HG02642 (cell line): Measurements from ENCODE around the gene MEGF11.

Experiments
- ATAC-seq: cut with Tn5 transposase; IDR thresholded peaks from one replicate; pipeline ENCODE4 v1.9.1; 2021; ENCODE audit warnings: mild to moderate bottlenecking; ENCODE audit not compliant: unreplicated experiment, poor library complexity

Gene MEGF11

DNA sequence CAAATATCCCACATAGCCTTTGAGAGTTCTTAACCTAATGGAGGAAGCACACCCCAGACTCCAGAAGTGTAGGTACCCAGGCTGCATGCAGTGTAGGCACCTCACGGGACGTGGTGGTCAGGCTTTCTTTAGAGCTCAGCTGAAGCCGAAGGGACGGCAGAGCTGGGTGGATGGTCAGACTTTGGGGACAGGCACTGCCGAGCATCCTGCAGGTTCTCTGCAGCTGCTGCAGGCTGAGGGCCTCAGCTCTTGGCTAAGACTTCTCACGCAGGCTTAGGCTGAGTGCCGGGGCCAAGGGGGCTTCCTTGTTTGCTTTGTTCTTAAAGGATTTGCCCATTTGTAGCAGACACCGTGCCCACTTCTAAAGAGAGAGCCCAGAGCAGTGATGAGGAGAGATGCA is 207.2 kb downstream of the MEGF11 start:
- no peak for ATAC-seq

DNA sequence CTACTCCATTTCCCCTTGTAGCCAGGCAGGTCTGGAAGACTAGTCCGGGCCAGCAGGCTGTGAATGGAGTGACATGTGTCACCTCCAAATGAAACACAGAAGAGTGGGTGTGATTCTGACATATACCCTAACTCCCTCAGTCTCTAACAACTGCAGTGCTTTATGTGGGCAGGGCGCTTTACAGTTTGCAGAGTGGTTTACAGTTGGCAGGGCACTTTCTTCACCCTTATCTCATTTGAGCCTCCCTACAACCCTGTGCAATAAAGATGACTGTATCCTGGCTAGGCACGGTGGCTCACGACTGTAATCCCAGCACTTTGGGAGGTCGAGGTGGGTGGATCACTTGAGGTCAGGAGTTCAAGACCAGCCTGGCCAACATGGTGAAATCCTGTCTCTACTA is 208.0 kb downstream of the MEGF11 start:
- no peak for ATAC-seq

DNA sequence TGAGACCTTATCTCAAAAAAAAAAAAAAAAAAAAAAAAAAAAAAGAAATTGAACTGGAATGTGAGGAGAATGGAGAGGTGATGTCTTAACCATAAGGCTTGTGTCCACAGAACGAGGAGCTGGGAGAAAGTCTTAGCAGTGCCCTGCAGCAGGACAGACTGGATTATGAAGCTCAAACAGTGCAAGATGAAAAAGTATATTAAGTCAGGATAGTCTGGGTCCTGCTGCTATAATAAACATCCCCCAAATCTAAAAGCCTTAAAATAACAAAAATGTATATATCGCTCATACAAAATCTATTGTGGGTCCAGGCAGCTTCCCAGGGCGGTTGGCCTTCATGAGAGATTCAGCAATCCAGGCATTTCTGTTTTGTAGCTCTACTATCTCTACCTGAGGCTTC is 208.7 kb downstream of the MEGF11 start:
- no peak for ATAC-seq

DNA sequence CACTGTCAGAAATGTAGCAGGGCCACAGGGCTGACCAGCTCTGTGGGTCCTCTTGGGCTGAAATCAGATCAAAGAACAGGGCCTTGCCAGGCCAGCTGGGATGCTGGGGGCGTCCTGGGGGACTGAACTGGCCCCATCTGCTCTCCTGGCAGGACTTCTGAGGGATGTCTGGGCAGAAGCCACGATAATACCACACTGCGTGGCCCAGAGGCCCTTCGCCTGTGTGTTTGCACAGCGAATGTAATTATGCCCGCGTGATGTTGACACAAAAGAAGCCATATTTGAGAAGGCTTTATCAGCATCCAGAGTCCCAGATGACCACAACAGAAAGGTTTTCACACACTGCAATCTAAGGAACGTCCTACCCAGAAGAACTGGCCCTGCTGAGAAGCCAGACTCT is 210.3 kb downstream of the MEGF11 start:
- ATAC-seq, result no peak

DNA sequence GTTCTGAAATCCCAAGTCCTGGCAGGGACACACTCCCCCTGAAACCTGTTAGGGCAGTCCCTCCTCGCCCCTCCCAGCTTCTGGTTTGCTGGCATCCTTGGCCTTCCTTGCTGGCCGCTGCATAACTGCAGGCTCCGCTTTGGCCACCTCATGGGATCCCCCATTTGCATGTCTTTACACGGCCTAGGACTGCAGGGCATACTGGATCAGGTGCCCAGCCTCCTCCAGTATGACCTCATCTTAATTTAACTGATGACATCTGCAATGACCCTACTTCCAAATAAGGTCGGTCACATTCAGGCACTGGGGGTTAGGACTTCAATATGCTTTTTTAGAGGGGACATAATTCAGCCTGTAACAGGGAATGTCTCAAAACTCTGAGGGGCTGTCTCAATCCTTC is 210.9 kb downstream of the MEGF11 start:
- no peak for ATAC-seq

DNA sequence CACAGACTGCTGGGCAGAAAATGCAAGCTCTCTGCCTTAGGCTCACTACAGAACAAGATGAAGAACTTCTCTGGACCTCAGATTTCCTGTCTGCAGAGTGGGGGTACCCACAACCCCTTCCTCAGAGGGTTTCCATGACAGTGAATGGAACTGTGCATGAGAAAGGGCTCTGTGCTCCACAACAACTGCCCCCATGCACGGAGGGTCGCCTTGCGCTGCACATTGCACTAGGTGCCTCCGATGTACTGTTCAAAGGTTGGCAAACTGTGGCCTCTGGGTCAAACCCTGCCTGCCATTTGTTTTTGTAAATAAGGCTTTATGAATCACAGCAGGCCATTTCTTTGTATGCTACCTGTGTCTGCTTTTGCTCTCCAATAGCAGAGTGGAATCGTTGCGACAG is 212.3 kb downstream of the MEGF11 start:
- ATAC-seq, result no peak

DNA sequence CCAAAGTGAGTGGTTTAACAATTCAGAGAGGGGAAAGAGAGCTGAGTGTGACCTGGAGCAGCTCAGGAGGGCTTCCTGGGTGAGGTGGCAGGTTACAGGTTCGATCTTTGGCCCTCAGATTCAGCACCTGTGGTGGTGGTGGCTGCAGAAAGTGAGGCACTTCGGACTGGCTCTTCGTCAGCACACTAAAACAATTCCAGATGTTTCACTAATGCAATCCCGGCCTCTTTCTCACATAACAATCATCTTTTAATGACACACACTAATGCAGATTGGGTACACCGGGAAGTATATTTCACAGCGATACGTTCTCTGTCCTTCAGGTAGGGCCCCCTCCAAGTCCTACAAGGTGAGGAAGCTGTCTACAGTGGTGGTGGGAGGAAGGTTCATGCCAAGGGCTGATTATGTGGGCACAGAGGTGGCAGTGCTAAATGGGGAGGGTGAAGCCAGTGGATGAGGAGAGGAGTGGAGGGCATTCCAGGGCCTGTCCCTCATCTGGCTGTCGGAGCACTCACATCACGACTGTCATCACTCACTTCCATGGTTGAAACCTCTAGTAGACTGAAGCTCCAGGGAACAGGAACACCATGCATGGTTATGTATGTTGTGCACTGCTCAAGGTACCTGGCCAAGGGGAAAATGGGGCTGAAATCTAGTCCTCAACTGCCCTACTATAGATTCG is 213.2 kb downstream of the MEGF11 start:
- no peak for ATAC-seq

DNA sequence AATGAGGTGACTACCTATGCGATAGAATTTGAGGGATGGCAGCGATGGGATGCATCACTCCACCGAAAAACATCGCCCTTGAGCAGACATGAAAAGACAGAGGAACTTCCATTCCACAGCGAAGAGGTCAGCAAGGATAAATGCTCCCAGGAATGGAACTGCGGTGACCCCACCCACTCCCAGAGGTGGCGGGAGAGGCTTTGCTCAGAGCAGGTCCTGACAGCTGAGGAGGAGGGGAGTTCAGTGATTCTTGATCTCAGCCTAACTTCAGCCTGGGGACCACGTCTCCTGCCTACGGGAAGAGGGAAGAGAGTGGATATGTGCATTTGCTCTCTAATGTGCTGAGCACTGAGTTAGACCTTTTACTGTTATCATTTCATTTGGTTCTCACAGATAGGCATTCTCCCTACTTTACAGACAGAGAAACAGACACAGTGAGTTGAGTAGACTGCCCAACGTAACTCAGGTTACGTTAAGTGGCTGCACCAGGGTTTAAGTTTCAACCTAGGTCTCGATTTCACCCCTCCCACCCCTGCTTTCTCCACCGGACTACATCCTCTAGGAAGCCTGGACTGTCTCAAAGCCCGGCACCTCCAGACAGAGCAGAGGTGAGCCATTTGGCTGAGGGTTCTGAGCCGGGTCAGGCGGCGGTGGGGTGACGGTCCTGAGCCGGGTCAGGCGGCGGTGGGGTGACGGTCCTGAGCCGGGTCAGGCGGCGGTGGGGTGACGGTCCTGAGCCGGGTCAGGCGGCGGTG is 214.3 kb downstream of the MEGF11 start:
- ATAC-seq, result no peak

DNA sequence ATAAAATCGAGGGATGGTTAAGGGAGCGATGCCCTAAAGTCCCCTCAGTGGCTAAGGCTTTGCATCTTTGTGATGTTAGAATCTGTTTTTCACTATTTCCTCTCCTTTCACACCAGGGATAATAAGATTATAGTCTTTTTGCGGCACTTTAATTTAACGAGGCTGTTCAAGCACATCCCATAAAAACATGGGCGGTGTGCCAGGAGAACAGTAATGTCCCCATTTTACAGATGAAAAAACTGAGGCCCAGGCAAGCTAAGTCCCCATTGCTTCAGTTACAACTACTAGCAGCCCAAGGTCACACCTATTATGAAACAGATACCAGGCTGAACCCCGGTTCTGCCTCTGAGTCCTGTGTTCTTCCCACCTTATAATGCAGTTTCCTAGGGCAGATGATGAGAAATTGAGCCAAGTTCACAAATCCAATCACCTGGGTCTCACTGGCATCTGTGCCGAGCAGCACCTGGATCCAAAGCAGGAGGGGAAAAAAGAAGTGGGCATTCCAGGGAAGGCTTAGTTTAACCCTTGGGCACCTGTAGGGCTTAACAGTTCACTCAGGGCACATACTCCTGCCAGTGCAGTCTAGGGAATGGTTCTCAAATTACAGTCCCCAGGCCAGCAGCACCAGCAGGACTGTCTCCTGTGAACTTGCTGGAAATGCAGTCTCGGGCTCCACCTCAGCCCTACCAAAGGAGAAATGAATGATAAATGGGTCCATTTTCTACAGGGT is 215.0 kb downstream of the MEGF11 start:
- ATAC-seq, result no peak

DNA sequence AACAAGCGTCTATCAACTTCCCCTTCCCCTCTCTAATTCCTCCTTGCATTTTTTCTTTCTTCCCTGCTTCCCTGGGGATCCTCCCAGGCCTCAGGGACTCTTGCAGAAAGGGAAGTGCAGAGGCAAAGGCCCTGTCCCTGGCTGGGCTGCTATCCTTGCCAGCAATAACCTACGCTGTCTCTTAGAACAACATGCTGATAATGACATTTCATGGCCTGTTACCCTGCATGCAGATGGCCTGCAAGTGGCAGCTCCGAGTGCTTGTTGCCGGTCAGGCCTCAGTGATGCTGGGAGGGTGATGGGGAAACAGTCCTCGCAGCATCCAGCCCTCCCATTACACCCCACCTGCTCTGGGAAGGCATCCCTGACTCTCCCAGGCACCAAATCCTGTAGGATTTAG is 216.7 kb downstream of the MEGF11 start:
- no peak for ATAC-seq

DNA sequence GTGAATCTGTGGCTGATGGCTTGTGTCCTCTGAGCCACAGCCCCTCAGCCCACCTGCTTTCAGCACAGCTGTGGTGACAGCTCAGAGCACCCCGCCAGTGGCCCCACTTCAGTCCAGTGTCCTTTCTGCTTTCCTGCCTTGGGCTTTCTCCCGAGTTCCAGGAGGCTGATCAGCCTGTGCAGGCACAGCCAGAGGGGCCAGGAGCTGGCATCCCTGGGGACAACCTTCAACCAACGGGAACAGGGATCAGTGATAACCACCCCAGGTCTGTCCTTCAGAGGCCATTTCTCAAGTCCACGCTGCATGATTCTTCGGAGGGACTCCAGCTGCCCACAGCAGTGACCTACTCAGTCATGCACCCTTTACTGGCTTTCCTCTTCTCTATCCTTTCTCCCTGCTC is 217.6 kb downstream of the MEGF11 start:
- no peak for ATAC-seq

DNA sequence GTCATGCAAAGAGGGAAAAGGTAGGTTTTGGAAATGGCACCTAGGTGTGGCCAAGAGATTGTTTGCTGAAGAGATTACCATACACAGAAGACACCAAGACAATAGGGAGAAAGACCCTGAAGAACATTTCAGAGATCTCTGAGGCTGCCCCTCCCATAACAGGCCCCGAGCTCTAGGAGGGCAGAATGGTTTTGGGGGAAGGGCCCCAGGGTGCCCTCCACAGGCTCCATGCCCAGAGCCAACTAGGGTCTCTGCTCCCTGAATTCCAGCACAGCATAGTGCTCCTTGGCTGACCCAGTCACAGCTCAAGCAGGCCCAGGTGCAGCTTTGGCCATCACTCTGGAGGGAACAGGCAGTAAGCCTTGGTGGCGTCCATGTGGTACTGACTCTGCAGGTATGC is 220.4 kb downstream of the MEGF11 start:
- ATAC-seq, result no peak

DNA sequence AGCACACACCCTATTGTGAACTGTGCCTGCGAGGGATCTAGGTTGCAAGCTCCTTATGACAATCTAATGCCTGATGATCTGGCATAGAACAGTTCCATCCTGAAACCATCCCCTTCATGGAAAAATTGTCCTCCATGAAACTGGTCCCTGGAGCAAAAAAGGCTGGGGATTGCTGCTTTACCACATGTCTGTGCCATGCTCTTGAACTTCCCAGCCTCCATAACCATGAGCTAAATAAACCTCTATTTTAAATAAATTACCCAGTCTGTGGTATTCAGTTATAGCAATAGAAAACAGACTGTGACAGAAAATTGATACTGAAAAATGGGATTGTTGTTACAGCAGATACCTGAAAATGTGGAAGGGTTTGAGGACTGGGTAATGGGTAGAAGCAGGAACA is 221.5 kb downstream of the MEGF11 start:
- ATAC-seq, result no peak

DNA sequence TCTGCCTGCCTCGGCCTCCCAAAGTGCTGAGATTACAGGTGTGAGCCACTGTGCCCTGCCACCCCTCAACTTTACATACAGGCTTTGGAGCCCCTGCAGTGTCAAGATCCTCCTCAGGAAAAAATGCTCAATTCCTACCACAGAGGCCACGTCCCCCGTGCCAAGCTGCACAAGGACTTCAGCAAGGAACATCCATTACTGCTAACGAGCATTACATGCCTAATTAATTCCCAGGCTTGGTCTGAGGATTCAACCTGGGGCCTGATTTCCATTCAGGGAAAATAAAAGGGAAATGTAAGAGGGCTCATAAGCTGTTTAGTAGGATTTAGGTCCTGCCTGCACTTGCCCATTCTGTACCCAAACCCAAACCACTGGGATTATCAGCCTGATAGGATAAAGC is 222.9 kb downstream of the MEGF11 start:
- no peak for ATAC-seq

DNA sequence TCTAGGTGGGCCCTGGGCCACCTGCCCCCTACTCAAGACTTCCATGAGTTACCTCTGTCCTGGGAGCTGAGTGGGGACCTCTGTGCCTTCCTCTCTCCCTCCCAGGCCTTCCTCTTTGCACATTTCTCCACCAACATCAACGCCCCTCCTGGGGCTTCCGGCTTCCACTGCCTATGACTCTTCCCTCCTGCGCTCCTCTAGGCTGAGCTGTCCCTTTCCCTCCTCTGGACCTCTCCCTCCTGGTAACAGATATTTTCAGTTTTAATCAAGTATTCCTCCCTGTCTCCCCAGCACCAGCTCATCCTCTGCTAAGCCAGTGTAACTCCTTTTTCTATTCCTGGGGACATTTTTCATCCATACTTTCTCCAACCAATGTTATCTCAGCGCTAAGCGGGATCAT is 223.9 kb downstream of the MEGF11 start:
- ATAC-seq, result no peak

DNA sequence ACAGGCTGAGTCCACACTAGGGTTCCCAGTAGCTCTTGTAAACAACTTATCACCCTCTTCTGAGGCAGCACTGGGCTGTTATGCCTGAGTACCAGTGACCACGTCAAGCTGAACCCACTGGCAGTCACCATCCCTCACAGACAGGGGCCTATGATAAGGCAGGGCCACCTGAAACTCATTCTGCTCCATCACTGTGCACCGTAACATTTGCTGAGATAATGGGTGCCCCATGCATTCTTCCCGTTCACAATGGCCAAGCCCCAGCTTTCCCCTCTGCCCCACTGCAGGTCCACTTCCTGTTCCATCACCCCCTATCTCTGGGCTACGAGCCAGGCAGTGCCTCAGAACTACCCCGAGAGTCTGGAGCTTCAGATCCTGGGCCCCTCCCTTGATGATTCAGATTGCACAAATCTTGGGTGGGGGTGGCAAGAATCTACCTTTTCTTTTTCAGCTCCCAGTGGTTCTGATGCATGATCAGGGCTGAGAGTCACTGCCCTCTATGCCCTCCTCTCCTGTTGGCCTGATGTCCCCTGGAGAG is 226.2 kb downstream of the MEGF11 start:
- no peak for ATAC-seq

DNA sequence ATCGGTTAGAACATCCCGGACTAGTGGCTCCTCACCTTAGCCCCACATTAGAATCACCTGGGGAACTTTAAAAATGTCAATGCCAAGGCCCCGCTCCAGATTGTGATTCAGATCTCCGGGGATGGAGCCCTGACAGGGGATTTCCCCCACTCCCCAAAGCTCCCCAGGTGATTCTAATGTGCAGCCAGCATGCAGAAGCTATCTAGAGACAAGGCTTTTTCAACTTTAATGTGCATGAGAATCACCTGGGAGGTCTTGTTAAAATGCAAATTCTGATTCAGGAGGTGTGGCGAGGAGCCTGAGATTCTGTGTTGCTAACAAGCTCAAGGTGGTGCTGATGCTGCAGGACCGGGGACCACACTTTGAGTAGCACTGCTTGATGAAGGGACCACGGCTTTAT is 227.6 kb downstream of the MEGF11 start:
- ATAC-seq, result no peak

DNA sequence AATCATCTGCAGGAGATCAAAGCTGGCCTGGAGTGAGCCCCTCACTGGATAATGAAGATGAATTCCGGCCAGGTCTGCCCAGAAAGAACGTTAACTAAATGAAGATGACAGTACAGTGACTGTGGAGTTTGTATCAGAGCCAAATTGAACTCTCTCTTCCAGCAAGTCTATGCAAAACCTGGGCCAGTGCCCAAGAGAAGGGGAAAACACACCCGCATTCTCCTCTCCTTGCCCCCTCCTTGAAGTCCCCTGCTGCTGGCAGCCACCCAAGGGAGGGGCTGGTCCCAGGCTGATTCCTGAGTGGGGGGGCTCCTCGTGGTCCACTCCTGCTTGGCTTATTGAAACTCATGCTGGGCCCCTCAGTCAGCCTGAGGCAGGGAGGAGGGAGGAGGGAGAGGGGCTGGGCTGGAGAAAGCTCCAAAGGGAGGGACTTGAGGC is 228.5 kb downstream of the MEGF11 start:
- ATAC-seq, result no peak

DNA sequence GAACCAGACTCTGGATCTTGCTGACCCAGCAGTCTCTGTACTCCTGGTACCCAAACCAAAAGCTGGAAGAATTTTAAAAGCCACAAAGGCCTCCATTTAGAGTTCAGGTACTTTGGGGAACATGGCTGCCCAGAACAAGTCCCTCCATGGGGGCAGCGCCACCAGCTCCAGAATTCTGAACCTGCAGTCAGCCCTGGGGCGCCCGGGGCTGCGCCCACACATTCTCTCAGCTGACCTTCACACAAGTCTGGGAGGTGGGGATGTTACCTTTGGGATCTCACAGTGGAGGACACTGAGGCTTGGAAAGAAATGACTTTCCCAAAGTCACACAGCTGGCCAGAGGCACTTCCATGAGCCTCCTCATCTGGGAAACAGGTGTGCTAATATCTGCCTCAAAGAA is 229.4 kb downstream of the MEGF11 start:
- no peak for ATAC-seq

DNA sequence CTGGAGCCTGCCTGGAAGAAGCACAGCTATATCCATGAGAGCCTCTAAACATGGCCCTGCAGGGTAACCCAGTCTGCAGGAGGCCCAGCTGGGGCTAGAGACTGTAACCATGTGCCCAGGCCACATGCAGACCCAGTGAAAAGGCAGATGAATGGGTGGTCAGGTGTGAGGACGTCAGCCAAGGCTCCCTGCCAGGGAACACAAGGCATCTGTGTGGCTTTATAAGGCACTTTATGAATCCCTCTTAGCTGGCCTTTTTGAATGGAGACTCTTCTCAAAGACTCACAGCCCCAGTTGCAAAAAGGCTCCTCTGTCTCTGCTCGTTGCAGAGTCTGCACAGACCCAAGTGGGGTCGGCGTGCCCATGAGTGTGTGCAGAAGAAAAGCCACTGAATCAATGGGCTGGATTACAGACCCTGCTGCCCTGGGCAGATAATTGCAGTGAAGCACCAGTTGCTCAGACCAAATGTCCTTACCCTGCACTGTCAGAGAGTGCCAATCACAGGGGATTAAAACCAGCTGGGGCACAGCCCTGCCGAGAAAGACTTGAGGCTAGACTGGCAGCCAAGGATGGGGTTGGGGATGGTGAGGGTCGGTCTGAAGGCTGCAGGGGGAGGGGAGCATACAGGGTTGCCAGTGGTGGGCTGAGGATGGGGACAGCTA is 230.1 kb downstream of the MEGF11 start:
- ATAC-seq, result no peak

DNA sequence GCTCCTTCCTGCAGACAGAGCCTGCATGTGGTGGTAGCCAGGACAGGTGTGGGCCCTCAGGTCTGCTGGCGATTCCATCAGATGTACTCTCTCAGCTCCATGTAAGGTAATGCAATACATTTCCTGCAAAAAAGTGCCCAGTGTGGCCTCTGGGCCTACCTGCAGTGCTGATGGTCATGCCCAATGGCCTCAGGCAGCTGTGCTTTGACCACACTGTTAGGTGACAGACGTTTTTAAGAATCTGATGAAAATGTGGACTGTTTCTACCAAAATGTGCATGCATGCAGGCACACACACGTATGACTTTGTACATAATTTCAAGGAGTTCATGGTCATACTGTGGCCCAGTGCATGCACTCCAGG is 231.4 kb downstream of the MEGF11 start:
- no peak for ATAC-seq
